8988T (cell line): Measurements from ENCODE around the gene IRGQ.

Source experiments
- DNase-seq: peaks from one replicate; pipeline ENCODE4 v3.0.0; 2011

Gene IRGQ

GRCh38 chr19:43534816-43535761 is 60.8 kb downstream of the IRGQ start:
- DNase-seq: peak; percentile 69
